Endothelial cell of umbilical vein (primary cell): Measurements from ENCODE around the gene GYPC. TPM values are rescaled to one million over a fixed set of nuclear protein-coding genes. Genes with fewer than 3 reads are reported as not detected.

Experiments used
- BruUV-seq: library from RNA; stranded (reverse); fragments of 400-500 nt; replicated peaks from 2 replicates; lab custom pipeline; 2021; lab: Mats Ljungman, UMichigan
- CTCF ChIA-PET: fragments of 300-600, 350-600 bp; sonication (Branson Sonifier 250); formaldehyde crosslinking; loops from one replicate; lab custom pipeline; 2021; ENCODE audit warnings: antibody characterized with exemption, inconsistent platforms; lab: Charles Lee
- POLR2A ChIA-PET: fragments of 300-600, 350-600 bp; sonication (Branson Sonifier 250); formaldehyde crosslinking; loops from one replicate; lab custom pipeline; 2021; ENCODE audit warnings: antibody characterized with exemption, inconsistent platforms; lab: Charles Lee
- DNase-seq: peaks from one replicate; pipeline ENCODE4 v3.0.0-alpha.2; 2011; ENCODE audit warnings: low read depth, low spot score
- FAIRE-seq: peaks from 2 replicates; lab custom pipeline; 2011; peaks lifted over from hg19 to GRCh38; lab: Jason Lieb, UNC
- H2AFZ ChIP-seq: 2 replicates; pipeline ENCODE4 v1.6.0; 2012; ENCODE audit warnings: low read depth, low read length, control low read depth, inconsistent platforms
- H3K27ac ChIP-seq: 2 replicates; pipeline ENCODE4 v1.5.1; 2011; ENCODE audit warnings: low read depth, mild to moderate bottlenecking, control low read depth, low read length, moderate library complexity; ENCODE audit not compliant: insufficient read depth
- H3K27me3 ChIP-seq, 2 experiments: 2 replicates each; pipeline versions ENCODE4 v1.6.0 to v1.6.1; 2011; ENCODE audit warnings: low read length in 2 of 2, mixed read lengths in 1 of 2; ENCODE audit not compliant: control insufficient read depth in 2 of 2, insufficient read depth in 2 of 2
- H3K36me3 ChIP-seq, 2 experiments: 2 replicates in 1 of 2; 3 replicates in 1 of 2; pipeline ENCODE4 v1.5.1; 2011; ENCODE audit warnings: low read length in 2 of 2, mild to moderate bottlenecking in 1 of 2, moderate library complexity in 1 of 2; ENCODE audit not compliant: control insufficient read depth in 2 of 2, insufficient read depth in 2 of 2; ENCODE audit errors: extremely low read depth in 1 of 2
- H3K4me1 ChIP-seq: 3 replicates; pipeline ENCODE4 v1.5.1; 2011; ENCODE audit warnings: mild to moderate bottlenecking, low read length; ENCODE audit not compliant: control insufficient read depth, insufficient read depth; ENCODE audit errors: extremely low read depth
- H3K4me2 ChIP-seq: 2 replicates; pipeline ENCODE4 v1.6.1; 2011; ENCODE audit warnings: low read length, control low read depth, mixed read lengths; ENCODE audit not compliant: insufficient read depth
- H3K4me3 ChIP-seq, 3 experiments: fragments of 200-600 bp in 1 of 3; sonication (generic), shearing (Covaris generic) in 1 of 3; replicated peaks in 1 of 3; 2 replicates each; pipeline ENCODE4 v1.5.1; 2011 to 2016; ENCODE audit warnings: control low read depth in 3 of 3, low read length in 3 of 3, mild to moderate bottlenecking in 2 of 3, inconsistent platforms in 1 of 3, low read depth in 1 of 3, moderate library complexity in 1 of 3; ENCODE audit not compliant: insufficient read depth in 1 of 3
- H3K79me2 ChIP-seq: 2 replicates; pipeline ENCODE4 v1.6.0; 2012; ENCODE audit warnings: low read length, inconsistent platforms; ENCODE audit not compliant: control insufficient read depth, insufficient read depth
- H3K9ac ChIP-seq: replicated peaks from 2 replicates; pipeline ENCODE3; 2011; ENCODE audit warnings: low read length, control low read depth; ENCODE audit not compliant: insufficient read depth; ENCODE audit errors: extremely low read depth
- H3K9me1 ChIP-seq: replicated peaks from 3 replicates; pipeline ENCODE4 v1.6.0; 2011; ENCODE audit warnings: mild to moderate bottlenecking, low read length; ENCODE audit not compliant: control insufficient read depth, insufficient read depth; ENCODE audit errors: extremely low read depth
- H3K9me3 ChIP-seq: replicated peaks from 2 replicates; pipeline ENCODE4 v1.5.1; 2012; ENCODE audit warnings: low read length, inconsistent platforms; ENCODE audit not compliant: control insufficient read depth, insufficient read depth
- H4K20me1 ChIP-seq: replicated peaks from 2 replicates; pipeline ENCODE3; 2011; ENCODE audit warnings: mild to moderate bottlenecking, low read length; ENCODE audit not compliant: control insufficient read depth, insufficient read depth; ENCODE audit errors: extremely low read depth
- EZH2 ChIP-seq: IDR thresholded peaks from 2 replicates; pipeline ENCODE4 v1.6.1; 2012; ENCODE audit warnings: borderline replicate concordance, low read depth, mild to moderate bottlenecking, moderate library complexity, low read length, inconsistent platforms; ENCODE audit not compliant: severe bottlenecking
- FOS ChIP-seq: IDR thresholded peaks from 2 replicates; pipeline ENCODE4 v1.6.1; 2011; ENCODE audit warnings: mild to moderate bottlenecking, low read length, moderate library complexity, borderline replicate concordance; ENCODE audit not compliant: insufficient read depth
- GATA2 ChIP-seq: IDR thresholded peaks from 2 replicates; pipeline ENCODE4 v1.7.0; 2011; ENCODE audit warnings: low read depth, mild to moderate bottlenecking, moderate library complexity, mixed read lengths, low read length; ENCODE audit not compliant: insufficient read length, insufficient read depth
- JUN ChIP-seq: IDR thresholded peaks from 2 replicates; pipeline ENCODE4 v1.6.1; 2011; ENCODE audit warnings: borderline replicate concordance, low read depth; ENCODE audit not compliant: insufficient read length, insufficient read depth
- MYC ChIP-seq: IDR thresholded peaks from one replicate; pipeline ENCODE4 v1.6.1; 2011; ENCODE audit warnings: mild to moderate bottlenecking, low read depth, low read length
- POLR2A ChIP-seq: IDR thresholded peaks from 2 replicates; pipeline ENCODE4 v1.6.1; 2012; ENCODE audit warnings: low read depth, mild to moderate bottlenecking, control low read depth, low read length
- POLR2AphosphoS5 ChIP-seq: IDR thresholded peaks from 2 replicates; pipeline ENCODE4 v1.6.1; 2012; ENCODE audit warnings: low read depth, mild to moderate bottlenecking, control low read depth, low read length, moderate library complexity; ENCODE audit not compliant: insufficient read depth
- dilution Hi-C: fragments of 300-500 bp; cut with MboI; formaldehyde crosslinking; loops from one replicate; pipeline ENCODE4 v1.15.0; 2019; ENCODE audit warnings: low sequenced_read_pairs; ENCODE audit not compliant: extremely low pct_ligation_motif_present
- intact Hi-C: fragments of 100-400 bp; cut with micrococcal nuclease; formaldehyde crosslinking; loops from one replicate; pipeline ENCODE4 v1.10.0; 2022
- polyA plus RNA-seq, 4 experiments: library from polyadenylated mRNA; depleted of rRNA in 3 of 4; stranded (reverse) in 3 of 4; unstranded in 1 of 4; fragments of >200 nt; gene quantifications; 2 replicates each; pipeline versions ENCODE4 v1.2.1 to v1.2.3, GENCODE V29; 2011 to 2012; ENCODE audit warnings: missing spikeins in 1 of 4
- total RNA-seq: library from RNA; stranded (reverse); gene quantifications from 2 replicates; pipeline ENCODE4 v1.2.3, GENCODE V29; 2021
- TF ChIP-seq, protein P1 (sequence below), 2 donors: IDR thresholded peaks; 1 replicate in 1 of 2; 2 replicates in 1 of 2; pipeline ENCODE4 v1.5.1; 2011; ENCODE audit warnings: low read length in 2 of 2, mild to moderate bottlenecking in 2 of 2, moderate library complexity in 2 of 2, control low read depth in 1 of 2, inconsistent platforms in 1 of 2, low read depth in 1 of 2; ENCODE audit not compliant: insufficient read depth in 1 of 2; ENCODE audit errors: extremely low read depth in 1 of 2
- TF ChIP-seq, protein P2 (sequence below): IDR thresholded peaks from 2 replicates; pipeline ENCODE4 v1.6.1; 2011; ENCODE audit not compliant: insufficient read depth, insufficient read length

Gene GYPC
- total and polyA plus RNA-seq, 2 donors (not counting 3 experiments of a cell fraction or from before 2014, with no cell fraction given): 3.5 to 13.3 TPM

DNA sequence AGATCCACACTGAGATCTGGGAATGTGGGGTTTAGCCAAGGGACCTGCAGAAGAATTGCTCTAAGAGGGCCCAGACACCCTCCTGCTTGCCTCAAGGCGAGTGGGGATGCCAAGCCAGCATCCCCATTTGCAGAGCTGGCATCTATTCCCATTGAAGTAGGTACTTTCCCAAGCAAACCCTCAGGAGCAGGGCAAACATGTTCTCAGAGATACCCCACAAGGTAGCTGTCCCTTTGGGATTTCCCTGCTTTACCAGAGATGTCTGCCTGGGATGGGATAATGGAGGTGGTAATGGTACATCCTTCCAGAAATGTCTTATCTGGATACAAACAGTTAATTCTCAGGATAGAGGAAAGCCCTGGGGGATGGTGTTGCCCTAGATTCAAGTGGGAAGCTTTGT, 51.2 kb downstream of the GYPC start:
- dilution Hi-C loops: no loop called here
- no peak overlapping the region for H3K9ac ChIP-seq
- FAIRE-seq (no peak), DNase-seq (no peak)
- no peaks in the 10 kb centered on the region for H3K9me1 ChIP-seq
- H3K36me3 ChIP-seq: no peaks in the 10 kb centered on the region
- H4K20me1 ChIP-seq: no peaks in the 10 kb centered on the region
- BruUV-seq: no TSS peak
- ChIA-PET POLR2A (no interaction called here), CTCF (no interaction called here)
- no peak overlapping the region for H3K4me3 ChIP-seq
- no peak overlapping the region for H3K27ac ChIP-seq
- H3K9me3 ChIP-seq: no peaks in the 10 kb centered on the region
- H3K79me2 ChIP-seq: no peaks in the 10 kb centered on the region
- intact Hi-C loops: no loop called here
- H2AFZ ChIP-seq: no peak overlapping the region
- H3K4me1 ChIP-seq: no peaks in the 10 kb centered on the region
- H3K27me3 ChIP-seq: no peaks in the 10 kb centered on the region
- no peak overlapping the region for H3K4me2 ChIP-seq
- TF ChIP-seq POLR2A (no peak), EZH2 (no peak), POLR2AphosphoS5 (no peak), GATA2 (no peak), MYC (no peak), JUN (no peak), FOS (no peak)
- TF ChIP-seq, protein P1, sequence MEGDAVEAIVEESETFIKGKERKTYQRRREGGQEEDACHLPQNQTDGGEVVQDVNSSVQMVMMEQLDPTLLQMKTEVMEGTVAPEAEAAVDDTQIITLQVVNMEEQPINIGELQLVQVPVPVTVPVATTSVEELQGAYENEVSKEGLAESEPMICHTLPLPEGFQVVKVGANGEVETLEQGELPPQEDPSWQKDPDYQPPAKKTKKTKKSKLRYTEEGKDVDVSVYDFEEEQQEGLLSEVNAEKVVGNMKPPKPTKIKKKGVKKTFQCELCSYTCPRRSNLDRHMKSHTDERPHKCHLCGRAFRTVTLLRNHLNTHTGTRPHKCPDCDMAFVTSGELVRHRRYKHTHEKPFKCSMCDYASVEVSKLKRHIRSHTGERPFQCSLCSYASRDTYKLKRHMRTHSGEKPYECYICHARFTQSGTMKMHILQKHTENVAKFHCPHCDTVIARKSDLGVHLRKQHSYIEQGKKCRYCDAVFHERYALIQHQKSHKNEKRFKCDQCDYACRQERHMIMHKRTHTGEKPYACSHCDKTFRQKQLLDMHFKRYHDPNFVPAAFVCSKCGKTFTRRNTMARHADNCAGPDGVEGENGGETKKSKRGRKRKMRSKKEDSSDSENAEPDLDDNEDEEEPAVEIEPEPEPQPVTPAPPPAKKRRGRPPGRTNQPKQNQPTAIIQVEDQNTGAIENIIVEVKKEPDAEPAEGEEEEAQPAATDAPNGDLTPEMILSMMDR (IDR thresholded peaks at IDR 0.05; ENCODE audit: extremely low read depth in 1 of 2, insufficient read depth in 1 of 2, low read depth in 1 of 2, low read length in 2 of 2): no peak
- TF ChIP-seq, protein P2, sequence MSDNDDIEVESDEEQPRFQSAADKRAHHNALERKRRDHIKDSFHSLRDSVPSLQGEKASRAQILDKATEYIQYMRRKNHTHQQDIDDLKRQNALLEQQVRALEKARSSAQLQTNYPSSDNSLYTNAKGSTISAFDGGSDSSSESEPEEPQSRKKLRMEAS: no peak
